Stimulated activated CD4-positive, alpha-beta T cell treated with anti-CD3 and anti-CD28 coated beads, Interleukin-2, amount 100 ng/mL, for 4 hours (primary cell): ENCODE data around the gene HSDL2.
"Not testable (repeated sequence)": the region's sequence is repeated elsewhere in the genome, so short reads cannot be mapped to it uniquely, and the experiment has no call there.

Source experiments
- DNase-seq: peaks from one replicate; pipeline ENCODE4 v3.0.0-alpha.2; 2020; ENCODE audit warnings: low read depth

HSDL2 gene

GRCh38 chr9:112396872-112397271 is 17.0 kb downstream of the HSDL2 start:
- no peak for DNase-seq

- no peak for DNase-seq
Measured at GRCh38 chr9:112401175-112401815, 21.4 kb downstream of the HSDL2 start.

- no peak for DNase-seq
Measured at GRCh38 chr9:112403614-112404201, 23.8 kb downstream of the HSDL2 start.

GRCh38 chr9:112404508-112404932 is 24.6 kb downstream of the HSDL2 start:
- DNase-seq = no peak

- no peak for DNase-seq
Measured at GRCh38 chr9:112408275-112408674, 28.4 kb downstream of the HSDL2 start.

GRCh38 chr9:112408819-112409218 is 28.9 kb downstream of the HSDL2 start:
- no peak for DNase-seq

GRCh38 chr9:112409758-112410157 is 29.9 kb downstream of the HSDL2 start:
- no peak for DNase-seq

GRCh38 chr9:112411626-112412027 is 31.7 kb downstream of the HSDL2 start:
- DNase-seq = no peak

GRCh38 chr9:112413728-112414127 is 33.8 kb downstream of the HSDL2 start:
- not testable (repeated sequence) for DNase-seq

- no peak for DNase-seq
Measured at GRCh38 chr9:112420208-112420607, 40.3 kb downstream of the HSDL2 start.

- DNase-seq = no peak
Measured at GRCh38 chr9:112421771-112422222, 41.9 kb downstream of the HSDL2 start.

GRCh38 chr9:112422417-112423148 is 42.7 kb downstream of the HSDL2 start:
- DNase-seq = no peak

- no peak for DNase-seq
Measured at GRCh38 chr9:112430006-112430522, 50.2 kb downstream of the HSDL2 start.

GRCh38 chr9:112433499-112434392 is 53.8 kb downstream of the HSDL2 start:
- DNase-seq = no peak

GRCh38 chr9:112434487-112434886 is 54.6 kb downstream of the HSDL2 start:
- no peak for DNase-seq

GRCh38 chr9:112437406-112437805 is 57.5 kb downstream of the HSDL2 start:
- no peak for DNase-seq

- DNase-seq = no peak
Measured at GRCh38 chr9:112439171-112439570, 59.3 kb downstream of the HSDL2 start.

GRCh38 chr9:112439825-112440224 is 59.9 kb downstream of the HSDL2 start:
- no peak for DNase-seq

- no peak for DNase-seq
Measured at GRCh38 chr9:112443200-112443599, 63.3 kb downstream of the HSDL2 start.

- DNase-seq = no peak
Measured at GRCh38 chr9:112443636-112444035, 63.7 kb downstream of the HSDL2 start.

- no peak for DNase-seq
Measured at GRCh38 chr9:112445196-112445595, 65.3 kb downstream of the HSDL2 start.

GRCh38 chr9:112446080-112446479 is 66.2 kb downstream of the HSDL2 start:
- DNase-seq = no peak
